Esophagus muscularis mucosa (tissue), 3 donors: Measurements from ENCODE around the gene CHD2.

Experiments used
- CTCF ChIP-seq, 3 experiments: fragments of 200-600 bp in 2 of 3; fragments of 450-650 bp in 1 of 3; sonication (generic) in 2 of 3; IDR thresholded peaks; one replicate each; pipeline ENCODE4 v1.5.1; 2017 to 2019; ENCODE audit warnings: antibody characterized with exemption in 3 of 3, mild to moderate bottlenecking in 2 of 3, moderate library complexity in 1 of 3
- EP300 ChIP-seq: sonication (generic); formaldehyde crosslinking; IDR thresholded peaks from one replicate; pipeline ENCODE4 v1.6.1; 2017; ENCODE audit warnings: antibody characterized with exemption

GRCh38 chr15:93048759-93049161 is 148.6 kb downstream of the CHD2 start:
- no peak for TF ChIP-seq EP300
- TF ChIP-seq CTCF (IDR thresholded peaks at IDR 0.05), result no peak
